HCT116 (cell line): ENCODE measurements around the gene CBFB. TPM values are rescaled to one million over a fixed set of nuclear protein-coding genes. Genes with fewer than 3 reads are reported as not detected.

Experiments used
- ATAC-seq: fragments of 200-7000 bp; cut with Tn5 transposase; 2 replicates; pipeline ENCODE4 v1.9.1; 2020; ENCODE audit warnings: mild to moderate bottlenecking, moderate library complexity
- BruUV-seq: library from RNA; stranded (reverse); fragments of 400-500 nt; replicated peaks from 2 replicates; lab custom pipeline; 2021; lab: Mats Ljungman, UMichigan
- CTCF ChIA-PET: fragments of 300-600 bp; sonication (Branson Sonifier 250); formaldehyde crosslinking; loops from one replicate; lab custom pipeline; 2021; ENCODE audit warnings: antibody characterized with exemption; lab: Charles Lee
- POLR2A ChIA-PET: fragments of 300-600, 350-600 bp; sonication (Branson Sonifier 250); formaldehyde crosslinking; loops from one replicate; lab custom pipeline; 2021; ENCODE audit warnings: antibody characterized with exemption; lab: Charles Lee
- RAD21 ChIA-PET, 2 experiments: fragments of 300-600 bp; sonication (Branson Sonifier 250); formaldehyde crosslinking; loops; one replicate each; lab custom pipeline; 2023; ENCODE audit warnings: low total read pairs in 2 of 2; ENCODE audit not compliant: uncharacterized antibody in 2 of 2, unreplicated experiment in 2 of 2, low non-redundant PET in 1 of 2; lab: Charles Lee
- DNase-seq: peaks from one replicate; pipeline ENCODE4 v3.0.0-alpha.2; 2010; ENCODE audit warnings: low read depth, low spot score
- H2AFZ ChIP-seq: fragments of 200-600 bp; shearing (Covaris generic), sonication (generic); 2 replicates; pipeline ENCODE4 v1.6.1; 2017; ENCODE audit warnings: low read depth, mixed run types, mixed read lengths, antibody characterized with exemption, low read length; ENCODE audit not compliant: poor library complexity, severe bottlenecking
- H3K27ac ChIP-seq: 2 replicates; pipeline ENCODE4 v1.5.1; 2012; ENCODE audit warnings: low read depth, low read length
- H3K27me3 ChIP-seq: fragments of 200-600 bp; sonication (generic); 2 replicates; pipeline ENCODE4 v1.6.1; 2016; ENCODE audit warnings: mixed run types, low read length, mixed read lengths; ENCODE audit not compliant: insufficient read depth
- H3K36me3 ChIP-seq, 2 experiments: fragments of 200-500 bp in 1 of 2; fragments of 200-600 bp in 1 of 2; sonication (Bioruptor generic) in 1 of 2; sonication (generic) in 1 of 2; 2 replicates each; pipeline versions ENCODE4 v1.5.1 to v1.6.1; 2014 to 2016; ENCODE audit warnings: low read length in 2 of 2, inconsistent platforms in 1 of 2, mixed read lengths in 1 of 2, mixed run types in 1 of 2; ENCODE audit not compliant: insufficient read depth in 2 of 2, control insufficient read depth in 1 of 2
- H3K4me1 ChIP-seq, 2 experiments: fragments of 200-600 bp in 1 of 2; sonication (generic) in 1 of 2; 2 replicates each; pipeline versions ENCODE4 v1.5.1 to v1.6.1; 2012 to 2017; ENCODE audit warnings: low read length in 2 of 2, inconsistent platforms in 1 of 2, mild to moderate bottlenecking in 1 of 2, mixed read lengths in 1 of 2, mixed run types in 1 of 2, moderate library complexity in 1 of 2; ENCODE audit not compliant: insufficient read depth in 2 of 2, control insufficient read depth in 1 of 2
- H3K4me2 ChIP-seq: fragments of 200-600 bp; sonication (generic); 2 replicates; pipeline ENCODE4 v1.6.1; 2017; ENCODE audit warnings: mixed run types, low read length, mixed read lengths
- H3K4me3 ChIP-seq, 2 experiments: fragments of 200-600 bp in 1 of 2; sonication (generic) in 1 of 2; replicated peaks in 1 of 2; 2 replicates each; pipeline ENCODE4 v1.5.1; 2011 to 2016; ENCODE audit warnings: low read length in 2 of 2, control low read depth in 1 of 2, low read depth in 1 of 2, mild to moderate bottlenecking in 1 of 2, mixed read lengths in 1 of 2, mixed run types in 1 of 2
- H3K79me2 ChIP-seq: fragments of 200-600 bp; sonication (generic); 2 replicates; pipeline ENCODE4 v1.6.1; 2017; ENCODE audit warnings: mild to moderate bottlenecking, mixed run types, low read length, moderate library complexity, mixed read lengths; ENCODE audit not compliant: insufficient read depth
- H3K9ac ChIP-seq: fragments of 200-600 bp; sonication (generic); 2 replicates; pipeline ENCODE4 v1.6.1; 2016; ENCODE audit warnings: low read length, mixed read lengths
- H3K9me2 ChIP-seq: fragments of 200-600 bp; sonication (generic), shearing (Covaris generic); 2 replicates; pipeline ENCODE4 v1.6.1; 2017; ENCODE audit warnings: mixed run types, mild to moderate bottlenecking, moderate library complexity; ENCODE audit not compliant: insufficient read depth
- H3K9me3 ChIP-seq, 2 experiments: fragments of 200-500 bp in 1 of 2; fragments of 200-600 bp in 1 of 2; sonication (Bioruptor generic) in 1 of 2; sonication (generic) in 1 of 2; 2 replicates each; pipeline ENCODE4 v1.6.1; 2014 to 2017; ENCODE audit warnings: low read length in 2 of 2, mixed read lengths in 2 of 2, inconsistent platforms in 1 of 2, low read depth in 1 of 2, mild to moderate bottlenecking in 1 of 2, mixed run types in 1 of 2, moderate library complexity in 1 of 2; ENCODE audit not compliant: control insufficient read depth in 1 of 2, insufficient read depth in 1 of 2
- H4K20me1 ChIP-seq: fragments of 200-600 bp; sonication (generic), shearing (Covaris generic); 2 replicates; pipeline ENCODE4 v1.6.1; 2017; ENCODE audit warnings: mixed run types, mild to moderate bottlenecking, moderate library complexity; ENCODE audit not compliant: insufficient read depth
- CBX3 ChIP-seq: IDR thresholded peaks from 2 replicates; pipeline ENCODE4 v1.6.1; 2012; ENCODE audit warnings: low read depth
- EGR1 ChIP-seq: IDR thresholded peaks from 2 replicates; pipeline ENCODE4 v1.6.1; 2012; ENCODE audit warnings: low read depth
- ELF1 ChIP-seq: IDR thresholded peaks from 2 replicates; pipeline ENCODE4 v1.6.1; 2012; ENCODE audit warnings: low read depth, borderline replicate concordance
- EZH2 ChIP-seq: fragments of 200-600 bp; sonication (generic); IDR thresholded peaks from 2 replicates; pipeline ENCODE4 v1.6.1; 2017; ENCODE audit warnings: antibody characterized with exemption, mixed run types
- EZH2phosphoT487 ChIP-seq: fragments of 200-600 bp; IDR thresholded peaks from 2 replicates; pipeline ENCODE4 v1.6.1; 2018; ENCODE audit warnings: antibody characterized with exemption, borderline replicate concordance
- FOSL1 ChIP-seq: IDR thresholded peaks from 2 replicates; pipeline ENCODE4 v1.6.1; 2012; ENCODE audit warnings: low read depth
- POLR2A ChIP-seq: IDR thresholded peaks from 2 replicates; pipeline ENCODE4 v1.7.0; 2011; ENCODE audit warnings: borderline replicate concordance; ENCODE audit not compliant: insufficient read depth, insufficient read length; ENCODE audit errors: extremely low read depth
- POLR2AphosphoS5 ChIP-seq: IDR thresholded peaks from 2 replicates; pipeline ENCODE4 v1.6.1; 2011; ENCODE audit warnings: mild to moderate bottlenecking, low read depth, low read length, moderate library complexity
- RAD21 ChIP-seq: IDR thresholded peaks from 2 replicates; pipeline ENCODE4 v1.6.1; 2012; ENCODE audit warnings: low read depth, mild to moderate bottlenecking
- SIN3A ChIP-seq: IDR thresholded peaks from 2 replicates; pipeline ENCODE4 v1.6.1; 2012; ENCODE audit warnings: low read depth
- SP1 ChIP-seq: IDR thresholded peaks from 2 replicates; pipeline ENCODE4 v1.6.1; 2012; ENCODE audit warnings: low read depth
- SRF ChIP-seq: IDR thresholded peaks from 2 replicates; pipeline ENCODE4 v1.6.1; 2012; ENCODE audit warnings: low read depth
- YY1 ChIP-seq: IDR thresholded peaks from 2 replicates; pipeline ENCODE4 v1.6.1; 2011; ENCODE audit warnings: low read length, low read depth, moderate library complexity, mild to moderate bottlenecking; ENCODE audit not compliant: insufficient replicate concordance; ENCODE audit errors: extremely low read depth
- ZFX ChIP-seq: fragments of 450-650 bp; IDR thresholded peaks from 2 replicates; pipeline ENCODE4 v1.6.1; 2017
- intact Hi-C: fragments of 100-400 bp; cut with micrococcal nuclease; formaldehyde crosslinking; loops from 2 replicates; pipeline ENCODE4 v1.10.0; 2022
- total RNA-seq: library from RNA; stranded (reverse); gene quantifications from one replicate; pipeline ENCODE4 v1.2.1, GENCODE V29; 2021; ENCODE audit not compliant: unreplicated experiment
- TF ChIP-seq, protein P1 (sequence below): IDR thresholded peaks from 2 replicates; pipeline ENCODE4 v1.6.1; 2012
- TF ChIP-seq, protein P2 (sequence below): IDR thresholded peaks from 2 replicates; pipeline ENCODE4 v1.6.1; 2012; ENCODE audit warnings: low read depth

Gene CBFB
- total RNA-seq, 1 experiment from 2014 or later, result 101 TPM

DNA sequence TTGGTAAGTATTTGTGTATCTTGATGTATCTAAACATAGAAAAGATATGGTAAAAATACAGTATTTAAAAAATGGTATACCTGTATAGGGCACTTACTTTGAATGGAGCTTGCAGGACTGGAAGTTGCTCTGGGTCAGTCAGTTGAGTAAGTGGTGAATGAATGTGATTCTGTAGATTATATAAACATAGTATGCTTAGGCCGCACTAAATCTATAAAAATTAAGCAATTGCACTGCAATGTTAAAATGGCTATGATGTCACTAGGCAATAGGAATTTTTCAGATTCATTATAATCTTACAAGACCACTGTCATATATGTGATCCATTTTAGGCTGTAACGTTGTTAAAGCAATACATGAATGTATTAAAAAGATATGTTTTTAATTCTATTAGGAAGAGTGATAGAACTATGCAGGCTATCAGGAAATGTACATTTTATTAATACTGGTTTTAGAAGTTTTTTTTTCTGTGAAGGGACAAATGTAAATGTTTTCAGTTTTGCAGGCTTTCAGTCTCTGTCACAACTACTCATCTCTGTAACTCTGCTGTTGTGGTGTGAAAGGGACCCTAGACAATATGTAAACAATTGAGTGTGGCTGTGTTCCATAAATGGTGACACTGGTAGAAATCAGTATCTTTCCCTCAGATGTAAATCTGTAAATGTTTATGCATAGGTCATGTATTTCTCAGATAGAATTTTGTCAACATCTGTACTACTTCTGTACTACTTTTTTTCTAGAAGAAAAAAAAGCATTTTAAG lies 10.5 kb downstream of the CBFB start:
- RAD21 ChIA-PET, result no interaction called here
- Histone ChIP-seq H3K36me3 (peaks cover 17 to 29% of the 10 kb centered on the region in 2 experiments; a peak in 3 of 4 replicates), H3K27me3 (no peaks in the 10 kb centered on the region), H2AFZ (no peak overlapping the region), H4K20me1 (peaks cover 13% of the 10 kb centered on the region; the same call in 1 of the 2 replicates), H3K27ac (no peak overlapping the region), H3K4me2 (no peak overlapping the region), H3K9ac (no peak overlapping the region), H3K9me2 (no peaks in the 10 kb centered on the region), H3K4me1 (no peaks in the 10 kb centered on the region), H3K79me2 (peaks cover 99% of the 10 kb centered on the region), H3K4me3 (no peak overlapping the region), H3K9me3 (no peaks in the 10 kb centered on the region)
- BruUV-seq, result no TSS peak
- DNase-seq (no peak), ATAC-seq (no peak)
- POLR2A ChIA-PET, result no interaction called here
- intact Hi-C loops, result loop anchor here (2.0 kb wide), 1 partner anchor 15 kb away; no protein-coding TSS in a partner anchor
- no peak for TF ChIP-seq POLR2A
- no peak for TF ChIP-seq SRF
- no peak for TF ChIP-seq SIN3A
- TF ChIP-seq SP1, result no peak
- TF ChIP-seq, protein P1, sequence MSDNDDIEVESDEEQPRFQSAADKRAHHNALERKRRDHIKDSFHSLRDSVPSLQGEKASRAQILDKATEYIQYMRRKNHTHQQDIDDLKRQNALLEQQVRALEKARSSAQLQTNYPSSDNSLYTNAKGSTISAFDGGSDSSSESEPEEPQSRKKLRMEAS, result no peak
- TF ChIP-seq FOSL1, result no peak
- TF ChIP-seq EZH2, result no peak
- TF ChIP-seq, protein P2, sequence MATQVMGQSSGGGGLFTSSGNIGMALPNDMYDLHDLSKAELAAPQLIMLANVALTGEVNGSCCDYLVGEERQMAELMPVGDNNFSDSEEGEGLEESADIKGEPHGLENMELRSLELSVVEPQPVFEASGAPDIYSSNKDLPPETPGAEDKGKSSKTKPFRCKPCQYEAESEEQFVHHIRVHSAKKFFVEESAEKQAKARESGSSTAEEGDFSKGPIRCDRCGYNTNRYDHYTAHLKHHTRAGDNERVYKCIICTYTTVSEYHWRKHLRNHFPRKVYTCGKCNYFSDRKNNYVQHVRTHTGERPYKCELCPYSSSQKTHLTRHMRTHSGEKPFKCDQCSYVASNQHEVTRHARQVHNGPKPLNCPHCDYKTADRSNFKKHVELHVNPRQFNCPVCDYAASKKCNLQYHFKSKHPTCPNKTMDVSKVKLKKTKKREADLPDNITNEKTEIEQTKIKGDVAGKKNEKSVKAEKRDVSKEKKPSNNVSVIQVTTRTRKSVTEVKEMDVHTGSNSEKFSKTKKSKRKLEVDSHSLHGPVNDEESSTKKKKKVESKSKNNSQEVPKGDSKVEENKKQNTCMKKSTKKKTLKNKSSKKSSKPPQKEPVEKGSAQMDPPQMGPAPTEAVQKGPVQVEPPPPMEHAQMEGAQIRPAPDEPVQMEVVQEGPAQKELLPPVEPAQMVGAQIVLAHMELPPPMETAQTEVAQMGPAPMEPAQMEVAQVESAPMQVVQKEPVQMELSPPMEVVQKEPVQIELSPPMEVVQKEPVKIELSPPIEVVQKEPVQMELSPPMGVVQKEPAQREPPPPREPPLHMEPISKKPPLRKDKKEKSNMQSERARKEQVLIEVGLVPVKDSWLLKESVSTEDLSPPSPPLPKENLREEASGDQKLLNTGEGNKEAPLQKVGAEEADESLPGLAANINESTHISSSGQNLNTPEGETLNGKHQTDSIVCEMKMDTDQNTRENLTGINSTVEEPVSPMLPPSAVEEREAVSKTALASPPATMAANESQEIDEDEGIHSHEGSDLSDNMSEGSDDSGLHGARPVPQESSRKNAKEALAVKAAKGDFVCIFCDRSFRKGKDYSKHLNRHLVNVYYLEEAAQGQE, result no peak
- no peak for TF ChIP-seq ZFX
- no peak for TF ChIP-seq POLR2AphosphoS5
- no peak for TF ChIP-seq ELF1
- TF ChIP-seq CBX3, result no peak
- no peak for TF ChIP-seq EGR1
- no peak for TF ChIP-seq EZH2phosphoT487
- no peak for TF ChIP-seq YY1
- no peak for TF ChIP-seq RAD21
- CTCF ChIA-PET, result no interaction called here
